Measurements from ENCODE around the gene CDC16.

The CDC16 gene

DNA sequence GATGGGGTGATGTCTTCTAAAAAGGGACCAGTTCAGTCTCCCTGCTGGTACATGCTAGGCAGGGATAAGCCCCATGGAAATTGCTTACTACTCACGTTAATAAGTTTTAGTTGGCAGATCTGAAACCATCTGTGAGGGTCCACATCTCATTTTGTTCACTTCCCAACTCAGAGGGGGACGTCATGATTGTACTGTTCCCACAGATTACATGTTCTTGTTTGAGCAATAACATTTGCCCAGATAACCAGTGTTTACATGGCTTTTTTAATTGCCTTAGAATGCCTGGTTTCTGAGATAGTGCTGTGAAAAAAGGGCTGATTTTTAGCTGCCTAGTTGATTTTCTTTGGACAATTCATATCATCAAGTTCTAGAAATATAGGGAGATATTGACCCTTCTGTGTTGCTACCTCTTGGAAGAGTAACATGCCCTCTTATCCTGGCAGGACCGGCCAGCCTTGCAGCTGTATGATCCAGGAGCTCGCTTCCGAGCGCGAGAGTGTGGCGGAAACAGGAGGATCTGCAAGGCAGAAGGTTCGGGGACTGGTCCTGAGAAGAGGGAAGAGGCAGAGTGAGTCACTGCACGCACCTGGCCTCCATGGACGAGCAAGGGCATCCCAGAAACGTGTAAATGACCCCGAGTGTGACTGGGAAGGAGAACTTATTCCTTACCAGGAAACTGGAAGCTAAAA, 69.8 kb downstream of the CDC16 start:
- DNase-seq = no peak

- DNase-seq = no peak
Measured at GRCh38 chr13:114309086-114309485, 74.4 kb downstream of the CDC16 start.

GRCh38 chr13:114309806-114310410, 75.2 kb downstream of the CDC16 start:
- no peak for DNase-seq

DNA sequence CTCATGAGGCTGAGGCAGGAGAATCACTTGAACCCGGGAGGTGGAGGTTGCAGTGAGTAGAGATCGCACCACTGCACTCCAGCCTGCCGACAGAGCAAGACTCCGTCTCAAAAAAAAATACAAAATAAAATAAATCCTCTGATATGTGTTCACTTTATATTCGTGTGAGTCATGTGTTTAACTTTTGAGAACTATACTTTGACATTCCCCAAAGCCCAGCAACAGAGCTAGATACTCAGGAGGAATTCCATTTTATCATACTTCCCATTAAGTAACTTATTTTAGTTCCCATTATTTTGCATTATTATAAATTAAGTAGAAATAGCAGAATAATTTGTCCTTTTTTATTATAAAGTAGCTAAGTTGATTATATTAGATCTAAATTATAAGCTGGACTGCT, 76.3 kb downstream of the CDC16 start:
- DNase-seq = peak; percentile 42

GRCh38 chr13:114311387-114311786, 76.7 kb downstream of the CDC16 start:
- DNase-seq = no peak

GRCh38 chr13:114311908-114312307, 77.2 kb downstream of the CDC16 start:
- peak; percentile 49 for DNase-seq

DNA sequence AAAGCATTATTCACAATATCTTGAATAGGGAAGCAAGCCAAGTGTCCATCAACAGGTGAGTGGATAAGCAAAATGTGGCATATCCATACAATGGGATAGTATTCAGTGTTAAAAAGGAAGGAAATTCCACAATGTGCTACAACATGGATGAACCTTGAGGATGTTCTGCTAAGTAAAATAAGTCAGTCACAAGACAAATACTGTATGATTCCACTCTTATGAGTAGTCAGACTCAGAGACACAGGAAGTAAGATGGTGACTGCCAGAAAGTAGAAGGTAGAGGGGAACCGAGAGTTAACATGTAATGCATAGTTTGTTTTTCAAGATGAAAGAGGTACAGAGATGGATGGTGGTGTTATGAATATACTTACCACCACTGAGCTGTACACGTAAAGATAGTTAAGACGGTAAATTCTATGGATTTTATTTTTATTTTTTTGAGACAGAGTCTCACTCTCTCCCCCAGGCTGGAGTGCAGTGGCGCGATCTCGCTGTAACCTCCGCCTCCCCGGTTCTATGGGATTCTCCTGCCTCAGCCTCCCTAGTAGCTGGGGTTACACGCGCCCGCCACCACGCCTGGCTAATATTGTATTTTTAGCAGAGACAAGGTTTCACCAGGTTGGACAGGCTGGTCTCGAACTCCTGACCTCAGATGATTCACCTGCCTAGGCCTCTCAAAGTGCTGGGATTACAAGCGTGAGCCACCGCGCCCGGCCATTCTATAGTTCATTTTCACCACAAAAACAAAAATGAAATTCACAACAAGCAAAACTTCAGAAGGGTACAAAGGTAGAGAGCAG, 78.6 kb downstream of the CDC16 start:
- peak; percentile 38 for DNase-seq

- peak; percentile 97 for DNase-seq
Measured at GRCh38 chr13:114314074-114314912, 79.6 kb downstream of the CDC16 start, which contains the start of gene CHAMP1. TSS of gene CHAMP1 (plus strand) at chr13:114314503. CDS start at chr13:114323843, 9,340 bp downstream.

GRCh38 chr13:114315074-114315785, 80.5 kb downstream of the CDC16 start:
- DNase-seq = no peak

DNA sequence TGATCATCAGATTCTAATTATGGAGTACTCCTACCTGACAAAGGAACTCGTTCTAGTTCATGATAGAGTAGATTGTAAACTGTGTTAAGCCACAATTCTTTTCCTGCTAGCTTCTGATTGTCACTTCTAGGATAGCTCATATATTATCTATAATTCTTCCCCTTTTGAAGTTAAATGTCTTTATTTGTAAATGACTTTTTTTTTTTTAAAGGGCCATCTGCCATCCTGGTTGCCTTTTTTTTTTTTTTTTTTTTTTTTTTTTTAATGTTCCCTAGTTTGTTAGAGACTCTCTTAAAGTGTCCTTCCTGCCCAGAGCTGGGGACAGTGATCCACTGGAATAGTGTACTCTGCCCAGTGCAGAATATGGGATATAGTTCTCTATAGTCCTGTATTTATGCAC, 83.9 kb downstream of the CDC16 start:
- DNase-seq = no peak

DNA sequence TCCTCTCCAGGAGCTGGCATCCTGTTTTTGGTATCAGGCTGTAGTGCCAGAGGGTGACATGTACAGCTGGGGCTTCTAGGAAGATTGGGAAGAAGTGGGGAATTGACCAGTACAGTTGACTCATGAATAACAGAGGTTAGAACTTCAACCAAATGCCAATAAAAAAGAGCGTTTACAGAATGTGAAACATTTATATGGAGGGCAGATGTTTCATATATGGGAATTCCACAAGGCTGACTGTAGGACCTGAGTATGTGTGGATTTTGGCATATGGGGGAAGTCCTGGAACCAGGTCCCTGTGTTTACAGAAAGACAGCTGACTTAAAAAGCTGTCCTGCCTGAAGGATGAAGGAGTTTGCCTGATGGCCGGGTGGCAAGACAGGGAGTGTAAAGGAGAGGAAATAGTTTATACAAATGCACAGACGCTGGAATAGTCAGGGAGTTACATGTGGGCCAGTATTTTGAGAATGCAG, 84.8 kb downstream of the CDC16 start:
- DNase-seq = peak; percentile 92

DNA sequence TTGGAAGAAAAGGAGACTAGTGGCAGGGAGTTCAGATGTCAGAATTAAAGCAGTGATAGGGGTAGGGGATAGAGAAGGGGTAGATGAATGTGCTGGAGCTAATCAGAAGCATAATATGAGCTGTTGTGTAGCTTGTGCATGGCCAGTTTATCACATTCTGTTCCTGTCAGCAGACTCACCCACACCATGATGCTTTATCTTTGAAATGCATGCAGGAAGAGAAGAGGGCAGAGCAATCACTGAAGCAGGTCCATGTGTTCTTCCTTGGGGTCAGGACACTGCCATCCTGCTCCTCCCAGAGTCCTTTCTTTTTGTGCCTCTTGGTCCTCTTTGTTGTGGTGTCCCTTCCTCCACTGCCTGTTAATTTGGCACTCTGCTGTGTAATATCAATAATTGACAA, 85.4 kb downstream of the CDC16 start:
- no peak for DNase-seq

GRCh38 chr13:114321256-114321655, 86.6 kb downstream of the CDC16 start:
- no peak for DNase-seq

Measured in fibroblast of skin of scalp (primary cell).